Measurements from ENCODE around the gene TMEM175. TPM values are rescaled to one million over a fixed set of nuclear protein-coding genes. Genes with fewer than 3 reads are reported as not detected.

The TMEM175 gene
- total RNA-seq, 1 experiment from 2014 or later = 18.8 TPM

- Mint-ChIP-seq H3K4me1 (ENCODE audit: low read depth, unreplicated experiment) (no peaks in the 10 kb centered on the region), H3K27ac (ENCODE audit: unreplicated experiment) (no peak overlapping the region), H3K9me3 (ENCODE audit: low read depth, unreplicated experiment) (no peaks in the 10 kb centered on the region), H3K4me3 (ENCODE audit: low read depth, unreplicated experiment) (no peak overlapping the region), H3K27me3 (ENCODE audit: unreplicated experiment) (no peaks in the 10 kb centered on the region), H3K36me3 (ENCODE audit: insufficient read depth, unreplicated experiment) (peaks cover 26% of the 10 kb centered on the region)
- CTCF ChIA-PET = no interaction called here
- no peak for DNase-seq
- TF ChIP-seq, protein P1, sequence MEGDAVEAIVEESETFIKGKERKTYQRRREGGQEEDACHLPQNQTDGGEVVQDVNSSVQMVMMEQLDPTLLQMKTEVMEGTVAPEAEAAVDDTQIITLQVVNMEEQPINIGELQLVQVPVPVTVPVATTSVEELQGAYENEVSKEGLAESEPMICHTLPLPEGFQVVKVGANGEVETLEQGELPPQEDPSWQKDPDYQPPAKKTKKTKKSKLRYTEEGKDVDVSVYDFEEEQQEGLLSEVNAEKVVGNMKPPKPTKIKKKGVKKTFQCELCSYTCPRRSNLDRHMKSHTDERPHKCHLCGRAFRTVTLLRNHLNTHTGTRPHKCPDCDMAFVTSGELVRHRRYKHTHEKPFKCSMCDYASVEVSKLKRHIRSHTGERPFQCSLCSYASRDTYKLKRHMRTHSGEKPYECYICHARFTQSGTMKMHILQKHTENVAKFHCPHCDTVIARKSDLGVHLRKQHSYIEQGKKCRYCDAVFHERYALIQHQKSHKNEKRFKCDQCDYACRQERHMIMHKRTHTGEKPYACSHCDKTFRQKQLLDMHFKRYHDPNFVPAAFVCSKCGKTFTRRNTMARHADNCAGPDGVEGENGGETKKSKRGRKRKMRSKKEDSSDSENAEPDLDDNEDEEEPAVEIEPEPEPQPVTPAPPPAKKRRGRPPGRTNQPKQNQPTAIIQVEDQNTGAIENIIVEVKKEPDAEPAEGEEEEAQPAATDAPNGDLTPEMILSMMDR (IDR thresholded peaks at IDR 0.05; ENCODE audit: unreplicated experiment) = no peak
- intact Hi-C loops (cut with micrococcal nuclease; ENCODE audit: unreplicated experiment) = no loop called here
- BruUV-seq (replicated peaks) = no TSS peak
Observed at GRCh38 chr4:891747-892146, 40.5 kb upstream of the TMEM175 start.

DNA sequence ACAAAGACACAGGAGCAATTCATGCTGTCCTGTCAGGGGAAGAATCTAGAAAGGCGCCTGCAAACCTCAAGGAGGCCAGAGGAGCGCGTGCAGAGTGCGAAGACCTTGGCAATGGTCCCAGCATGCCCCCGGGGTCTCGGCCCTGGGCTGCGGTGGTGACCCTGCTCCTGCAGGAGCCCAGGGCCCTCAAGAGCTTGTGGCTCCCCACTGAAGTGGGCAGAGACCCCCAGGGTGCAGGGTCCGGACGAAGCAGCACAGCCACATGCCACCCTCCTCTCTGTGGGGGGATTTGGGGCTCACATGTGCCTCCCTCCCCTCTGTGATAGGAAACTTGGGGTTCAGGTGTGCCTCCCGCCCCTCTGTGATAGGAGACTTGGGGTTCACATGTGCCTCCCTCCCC lies 39.5 kb upstream of the TMEM175 start:
- CTCF ChIA-PET = no interaction called here

GRCh38 chr4:893276-893994 lies 38.8 kb upstream of the TMEM175 start:
- Mint-ChIP-seq H3K9me3 (ENCODE audit: low read depth, unreplicated experiment) (no peaks in the 10 kb centered on the region), H3K27ac (ENCODE audit: unreplicated experiment) (no peak overlapping the region), H3K4me1 (ENCODE audit: low read depth, unreplicated experiment) (no peaks in the 10 kb centered on the region), H3K27me3 (ENCODE audit: unreplicated experiment) (no peaks in the 10 kb centered on the region), H3K4me3 (ENCODE audit: low read depth, unreplicated experiment) (no peak overlapping the region), H3K36me3 (ENCODE audit: insufficient read depth, unreplicated experiment) (peaks cover 17% of the 10 kb centered on the region)
- no peak for DNase-seq
- TF ChIP-seq, protein P1 (IDR thresholded peaks at IDR 0.05; ENCODE audit: unreplicated experiment) = no peak
- intact Hi-C loops (cut with micrococcal nuclease; ENCODE audit: unreplicated experiment) = no loop called here
- CTCF ChIA-PET = no interaction called here
- no TSS peak for BruUV-seq (replicated peaks)

More for the DNA sequence above, 39.5 kb upstream of the TMEM175 start:
- Mint-ChIP-seq H3K4me3 (ENCODE audit: low read depth, unreplicated experiment) (no peak overlapping the region), H3K9me3 (ENCODE audit: low read depth, unreplicated experiment) (no peaks in the 10 kb centered on the region), H3K27me3 (ENCODE audit: unreplicated experiment) (no peaks in the 10 kb centered on the region), H3K4me1 (ENCODE audit: low read depth, unreplicated experiment) (no peaks in the 10 kb centered on the region), H3K36me3 (ENCODE audit: insufficient read depth, unreplicated experiment) (peaks cover 22% of the 10 kb centered on the region), H3K27ac (ENCODE audit: unreplicated experiment) (no peak overlapping the region)
- BruUV-seq (replicated peaks) = no TSS peak
- TF ChIP-seq, protein P1 (IDR thresholded peaks at IDR 0.05; ENCODE audit: unreplicated experiment) = no peak
- no peak for DNase-seq
- intact Hi-C loops (cut with micrococcal nuclease; ENCODE audit: unreplicated experiment) = no loop called here

GRCh38 chr4:893995-894705 lies 38.1 kb upstream of the TMEM175 start:
- BruUV-seq (replicated peaks) = no TSS peak
- TF ChIP-seq, protein P1 (IDR thresholded peaks at IDR 0.05; ENCODE audit: unreplicated experiment) = no peak
- Mint-ChIP-seq H3K4me3 (ENCODE audit: low read depth, unreplicated experiment) (no peak overlapping the region), H3K9me3 (ENCODE audit: low read depth, unreplicated experiment) (no peaks in the 10 kb centered on the region), H3K27ac (ENCODE audit: unreplicated experiment) (no peak overlapping the region), H3K4me1 (ENCODE audit: low read depth, unreplicated experiment) (no peaks in the 10 kb centered on the region), H3K27me3 (ENCODE audit: unreplicated experiment) (no peaks in the 10 kb centered on the region), H3K36me3 (ENCODE audit: insufficient read depth, unreplicated experiment) (peaks cover 17% of the 10 kb centered on the region)
- intact Hi-C loops (cut with micrococcal nuclease; ENCODE audit: unreplicated experiment) = no loop called here
- no peak for DNase-seq
- CTCF ChIA-PET = no interaction called here

Data from Calu3 (cell line).